ENCODE measurements around the gene WNK2. TPM values are rescaled to one million over a fixed set of nuclear protein-coding genes. Genes with fewer than 3 reads are reported as not detected.
A peak's percentile ranks its signal among the peaks of the same experiment; 100 is the strongest.

The WNK2 gene
- total and polyA plus RNA-seq, 7 experiments from 2014 or later = 0.32 to 0.83 (median 0.46) TPM; not detected in 3

DNA sequence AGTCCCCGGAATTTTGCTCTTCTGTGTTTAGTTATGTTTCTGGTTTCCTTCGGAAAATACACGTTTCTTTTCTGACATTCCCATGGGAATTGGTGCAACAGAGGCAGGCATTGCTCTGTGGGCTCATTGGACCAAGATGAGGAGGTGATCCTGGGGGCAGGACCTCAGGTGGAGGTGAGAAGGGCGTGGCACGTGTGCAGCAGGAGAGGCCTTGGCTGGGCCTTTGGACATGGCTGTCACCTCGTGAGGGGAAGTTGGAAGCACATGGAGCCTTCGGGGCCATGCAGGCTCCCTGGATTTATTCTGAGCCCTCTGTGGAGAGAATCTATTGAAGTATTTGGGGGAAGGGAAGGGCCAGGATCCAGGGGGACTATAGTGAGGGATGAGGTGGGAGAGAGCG lies 44.5 kb downstream of the WNK2 start:
- no peak for ATAC-seq
- Mint-ChIP-seq H3K4me1 (peaks cover 0 to 10% (median 6%) of the 10 kb centered on the region in 7 donors), H3K4me3 (no peak overlapping the region), H3K27me3 (peaks cover 4 to 42% (median 11%) of the 10 kb centered on the region in 5 donors), H3K9me3 (no peaks in the 10 kb centered on the region), H3K27ac (no peak overlapping the region), H3K36me3 (no peaks in the 10 kb centered on the region)
- Histone ChIP-seq H3K4me3 (ENCODE audit: low read length) (no peak overlapping the region), H3K27ac (ENCODE audit: low read depth, low read length) (no peak overlapping the region), H3K9me3 (ENCODE audit: control insufficient read depth in 2 of 3, low read length in 3 of 3) (no peaks in the 10 kb centered on the region), H3K36me3 (ENCODE audit: control insufficient read depth in 2 of 3, insufficient read depth in 3 of 3, low read length in 3 of 3) (no peaks in the 10 kb centered on the region), H3K27me3 (ENCODE audit: control insufficient read depth in 2 of 2, insufficient read depth in 2 of 2, low read length in 2 of 2) (no peaks in the 10 kb centered on the region), H3K4me1 (ENCODE audit: control insufficient read depth in 2 of 2, insufficient read depth in 2 of 2, low read length in 2 of 2) (no peaks in the 10 kb centered on the region)
- CTCF ChIA-PET = no interaction called here
- DNase-seq = no peak
- intact Hi-C loops (cut with micrococcal nuclease) = no loop called here
- POLR2A ChIA-PET = no interaction called here

- Mint-ChIP-seq H3K36me3 (no peaks in the 10 kb centered on the region), H3K27ac (no peak overlapping the region)
- POLR2A ChIA-PET = no interaction called here
Measured at GRCh38 chr9:93229636-93230035, 45.7 kb downstream of the WNK2 start.

GRCh38 chr9:93230185-93230584 lies 46.2 kb downstream of the WNK2 start:
- no peak overlapping the region for H3K27ac Mint-ChIP-seq

More at GRCh38 chr9:93229636-93230035, 45.7 kb downstream of the WNK2 start:
- H3K36me3 ChIP-seq (ENCODE audit: control insufficient read depth in 2 of 3, insufficient read depth in 3 of 3, low read length in 3 of 3) = no peaks in the 10 kb centered on the region
- intact Hi-C loops (cut with micrococcal nuclease) = no loop called here
- Mint-ChIP-seq H3K27me3 (peaks cover 4 to 42% (median 11%) of the 10 kb centered on the region in 5 donors), H3K4me3 (no peak overlapping the region), H3K4me1 (peaks cover 0 to 10% (median 6%) of the 10 kb centered on the region in 7 donors), H3K9me3 (no peaks in the 10 kb centered on the region)
- DNase-seq (no peak), ATAC-seq (no peak)
- no peak overlapping the region for H3K4me3 ChIP-seq (ENCODE audit: low read length)
- no peak overlapping the region for H3K27ac ChIP-seq (ENCODE audit: low read depth, low read length)
- no peaks in the 10 kb centered on the region for H3K9me3 ChIP-seq (ENCODE audit: control insufficient read depth in 2 of 3, low read length in 3 of 3)
- no peaks in the 10 kb centered on the region for H3K4me1 ChIP-seq (ENCODE audit: control insufficient read depth in 2 of 2, insufficient read depth in 2 of 2, low read length in 2 of 2)
- CTCF ChIA-PET = no interaction called here
- no peaks in the 10 kb centered on the region for H3K27me3 ChIP-seq (ENCODE audit: control insufficient read depth in 2 of 2, insufficient read depth in 2 of 2, low read length in 2 of 2)

DNA sequence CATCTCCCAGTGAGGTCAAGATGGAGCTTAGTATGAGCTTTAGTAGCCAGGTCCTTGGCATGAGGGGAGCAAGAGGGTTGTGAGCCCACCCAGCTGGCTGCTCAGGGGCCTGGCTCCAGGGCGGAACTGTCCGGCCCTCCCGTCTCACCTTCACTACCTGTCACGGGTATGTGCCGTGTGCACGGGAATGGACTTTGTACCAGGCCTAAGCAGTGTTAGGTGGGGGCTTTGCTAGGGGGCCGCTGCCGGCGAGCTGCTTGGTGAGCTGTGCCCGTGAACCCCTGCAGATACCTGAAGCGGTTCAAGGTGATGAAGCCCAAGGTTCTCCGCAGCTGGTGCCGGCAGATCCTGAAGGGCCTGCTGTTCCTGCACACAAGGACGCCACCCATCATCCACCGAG lies 46.7 kb downstream of the WNK2 start:
- peaks cover 4 to 42% (median 11%) of the 10 kb centered on the region in 5 donors for H3K27me3 Mint-ChIP-seq
- no peaks in the 10 kb centered on the region for H3K27me3 ChIP-seq (ENCODE audit: control insufficient read depth in 2 of 2, insufficient read depth in 2 of 2, low read length in 2 of 2)

More at GRCh38 chr9:93230185-93230584, 46.2 kb downstream of the WNK2 start:
- POLR2A ChIA-PET = no interaction called here
- CTCF ChIA-PET = no interaction called here
- H3K9me3 ChIP-seq (ENCODE audit: control insufficient read depth in 2 of 3, low read length in 3 of 3) = no peaks in the 10 kb centered on the region
- peaks cover 0 to 9% (median 6%) of the 10 kb centered on the region in 7 donors for H3K4me1 Mint-ChIP-seq
- intact Hi-C loops (cut with micrococcal nuclease) = no loop called here
- peaks cover 4 to 42% (median 11%) of the 10 kb centered on the region in 5 donors for H3K27me3 Mint-ChIP-seq
- ATAC-seq (no peak), DNase-seq (no peak)
- H3K4me3 ChIP-seq (ENCODE audit: low read length) = no peak overlapping the region
- no peaks in the 10 kb centered on the region for H3K27me3 ChIP-seq (ENCODE audit: control insufficient read depth in 2 of 2, insufficient read depth in 2 of 2, low read length in 2 of 2)
- no peak overlapping the region for H3K4me3 Mint-ChIP-seq
- no peaks in the 10 kb centered on the region for H3K36me3 Mint-ChIP-seq
- no peaks in the 10 kb centered on the region for H3K9me3 Mint-ChIP-seq
- H3K36me3 ChIP-seq (ENCODE audit: control insufficient read depth in 2 of 3, insufficient read depth in 3 of 3, low read length in 3 of 3) = no peaks in the 10 kb centered on the region
- H3K27ac ChIP-seq (ENCODE audit: low read depth, low read length) = no peak overlapping the region
- H3K4me1 ChIP-seq (ENCODE audit: control insufficient read depth in 2 of 2, insufficient read depth in 2 of 2, low read length in 2 of 2) = no peaks in the 10 kb centered on the region

DNA sequence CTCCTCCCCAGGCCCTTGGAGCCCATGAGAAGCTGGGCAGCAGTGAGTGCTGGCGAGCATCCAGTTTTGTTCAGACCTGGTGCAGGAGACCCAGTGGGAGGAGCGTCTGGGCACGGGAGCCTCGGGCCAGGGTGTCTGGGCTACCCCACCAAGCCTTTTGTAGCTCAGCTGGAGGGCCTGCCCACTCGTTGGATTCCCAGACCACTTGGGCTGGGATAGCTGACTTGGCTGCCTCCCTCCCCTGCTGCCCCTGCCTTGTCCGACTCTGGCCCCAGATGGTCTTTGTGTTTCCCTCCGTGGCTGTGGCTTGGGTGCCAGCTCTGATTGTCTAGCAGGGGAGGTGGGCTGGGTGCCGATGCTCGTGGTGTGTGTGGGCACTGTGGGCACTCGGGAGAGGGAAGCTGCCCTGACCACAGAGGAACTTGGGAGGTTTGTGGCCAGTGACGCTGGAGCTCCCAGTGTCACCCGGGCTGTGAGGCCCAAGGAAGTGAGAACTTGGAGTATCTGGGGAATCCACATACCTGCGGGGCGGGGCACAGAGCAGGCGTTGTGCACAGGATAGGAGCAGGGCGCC lies 47.3 kb downstream of the WNK2 start:
- H3K4me1 Mint-ChIP-seq = peaks cover 0 to 6% (median 2%) of the 10 kb centered on the region in 7 donors
- H3K4me3 Mint-ChIP-seq = no peak overlapping the region
- DNase-seq (no peak), ATAC-seq (peak; percentile 59)
- no peaks in the 10 kb centered on the region for H3K36me3 Mint-ChIP-seq
- intact Hi-C loops (cut with micrococcal nuclease) = no loop called here
- ChIA-PET POLR2A (no interaction called here), CTCF (no interaction called here)
- Histone ChIP-seq H3K27me3 (ENCODE audit: control insufficient read depth in 2 of 2, insufficient read depth in 2 of 2, low read length in 2 of 2) (no peaks in the 10 kb centered on the region), H3K27ac (ENCODE audit: low read depth, low read length) (no peak overlapping the region), H3K9me3 (ENCODE audit: control insufficient read depth in 2 of 3, low read length in 3 of 3) (no peaks in the 10 kb centered on the region), H3K4me1 (ENCODE audit: control insufficient read depth in 2 of 2, insufficient read depth in 2 of 2, low read length in 2 of 2) (no peaks in the 10 kb centered on the region), H3K36me3 (ENCODE audit: control insufficient read depth in 2 of 3, insufficient read depth in 3 of 3, low read length in 3 of 3) (no peaks in the 10 kb centered on the region), H3K4me3 (ENCODE audit: low read length) (no peak overlapping the region)
- H3K27ac Mint-ChIP-seq = no peak overlapping the region
- H3K9me3 Mint-ChIP-seq = no peaks in the 10 kb centered on the region
- peaks cover 4 to 40% (median 11%) of the 10 kb centered on the region in 5 donors for H3K27me3 Mint-ChIP-seq

More for the DNA sequence above, 46.7 kb downstream of the WNK2 start:
- no peaks in the 10 kb centered on the region for H3K36me3 ChIP-seq (ENCODE audit: control insufficient read depth in 2 of 3, insufficient read depth in 3 of 3, low read length in 3 of 3)
- DNase-seq (no peak), ATAC-seq (no peak)
- H3K36me3 Mint-ChIP-seq = no peaks in the 10 kb centered on the region
- intact Hi-C loops (cut with micrococcal nuclease) = no loop called here
- no peaks in the 10 kb centered on the region for H3K4me1 ChIP-seq (ENCODE audit: control insufficient read depth in 2 of 2, insufficient read depth in 2 of 2, low read length in 2 of 2)
- H3K4me3 Mint-ChIP-seq = no peak overlapping the region
- CTCF ChIA-PET = no interaction called here
- POLR2A ChIA-PET = no interaction called here
- peaks cover 0 to 6% (median 4%) of the 10 kb centered on the region in 7 donors for H3K4me1 Mint-ChIP-seq
- H3K27ac ChIP-seq (ENCODE audit: low read depth, low read length) = no peak overlapping the region
- H3K27ac Mint-ChIP-seq = no peak overlapping the region
- H3K9me3 ChIP-seq (ENCODE audit: control insufficient read depth in 2 of 3, low read length in 3 of 3) = no peaks in the 10 kb centered on the region
- no peak overlapping the region for H3K4me3 ChIP-seq (ENCODE audit: low read length)
- H3K9me3 Mint-ChIP-seq = no peaks in the 10 kb centered on the region

DNA sequence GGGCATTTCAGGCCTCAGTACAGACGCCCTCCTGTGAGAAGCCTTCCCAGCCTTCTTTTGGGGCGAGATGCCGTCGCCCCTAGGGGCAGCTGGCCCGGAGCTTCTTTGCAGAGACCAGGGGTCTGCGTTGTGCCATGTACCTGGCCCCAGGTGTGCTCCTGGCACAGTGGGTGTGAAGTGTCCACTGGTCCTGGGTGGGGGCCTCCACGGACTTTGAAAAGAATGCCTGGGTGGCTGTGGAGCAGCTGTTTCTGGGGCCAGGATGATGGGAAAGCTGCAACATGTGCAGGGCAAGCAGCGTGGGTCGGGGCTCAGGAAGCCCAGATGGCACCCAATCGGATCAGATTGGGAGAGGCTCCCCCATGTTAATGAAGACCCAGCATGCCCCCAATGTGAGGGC lies 47.8 kb downstream of the WNK2 start:
- ATAC-seq (no peak), DNase-seq (no peak)
- H3K27me3 Mint-ChIP-seq = peaks cover 4 to 38% (median 11%) of the 10 kb centered on the region in 5 donors
- no peak overlapping the region for H3K27ac Mint-ChIP-seq
- Histone ChIP-seq H3K4me1 (ENCODE audit: control insufficient read depth in 2 of 2, insufficient read depth in 2 of 2, low read length in 2 of 2) (peaks cover 0 to 4% of the 10 kb centered on the region in 2 donors), H3K9me3 (ENCODE audit: control insufficient read depth in 2 of 3, low read length in 3 of 3) (no peaks in the 10 kb centered on the region), H3K36me3 (ENCODE audit: control insufficient read depth in 2 of 3, insufficient read depth in 3 of 3, low read length in 3 of 3) (no peaks in the 10 kb centered on the region), H3K27ac (ENCODE audit: low read depth, low read length) (no peak overlapping the region), H3K4me3 (ENCODE audit: low read length) (no peak overlapping the region), H3K27me3 (ENCODE audit: control insufficient read depth in 2 of 2, insufficient read depth in 2 of 2, low read length in 2 of 2) (no peaks in the 10 kb centered on the region)
- H3K9me3 Mint-ChIP-seq = peaks cover 0 to under 1% (median 0%) of the 10 kb centered on the region in 11 donors
- H3K36me3 Mint-ChIP-seq = peaks cover 0 to under 1% (median 0%) of the 10 kb centered on the region in 5 donors
- ChIA-PET CTCF (no interaction called here), POLR2A (no interaction called here)
- H3K4me1 Mint-ChIP-seq = peaks cover 0 to 6% (median 0%) of the 10 kb centered on the region in 7 donors
- intact Hi-C loops (cut with micrococcal nuclease) = no loop called here
- H3K4me3 Mint-ChIP-seq = no peak overlapping the region

DNA sequence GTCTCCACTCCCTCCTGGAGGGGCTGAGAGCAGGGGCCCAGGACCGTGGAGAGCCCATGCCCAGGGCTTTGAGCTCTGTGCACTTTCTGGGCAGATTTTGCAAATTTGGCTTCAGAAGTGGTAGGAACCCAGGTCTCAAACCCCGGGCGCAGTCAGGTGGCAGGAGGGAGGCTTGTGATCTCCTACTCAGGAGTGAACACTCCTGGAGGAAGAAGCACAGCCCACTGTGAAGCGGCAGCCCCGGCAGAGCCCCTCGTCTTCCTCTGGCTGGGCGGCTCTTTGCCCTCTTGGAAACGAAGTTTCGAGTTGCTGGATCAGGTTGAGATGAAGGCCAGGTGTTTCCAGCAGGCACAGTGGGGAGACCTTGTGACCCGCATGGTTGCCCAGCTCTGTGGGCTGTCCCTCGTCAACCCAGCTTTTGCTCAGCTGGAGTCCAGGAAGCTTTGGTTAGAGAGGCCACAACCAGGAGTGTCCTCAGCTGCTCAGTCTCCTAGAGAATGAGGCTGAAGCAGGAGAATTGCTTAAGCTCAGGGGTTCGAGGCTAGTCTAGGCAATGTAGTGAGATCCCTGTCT lies 48.5 kb downstream of the WNK2 start:
- no peak for ATAC-seq
- Histone ChIP-seq H3K9me3 (ENCODE audit: control insufficient read depth in 2 of 3, low read length in 3 of 3) (peaks cover 0 to 6% (median 0%) of the 10 kb centered on the region in 3 experiments), H3K27me3 (ENCODE audit: control insufficient read depth in 2 of 2, insufficient read depth in 2 of 2, low read length in 2 of 2) (no peaks in the 10 kb centered on the region), H3K4me3 (ENCODE audit: low read length) (no peak overlapping the region), H3K36me3 (ENCODE audit: control insufficient read depth in 2 of 3, insufficient read depth in 3 of 3, low read length in 3 of 3) (no peaks in the 10 kb centered on the region), H3K27ac (ENCODE audit: low read depth, low read length) (no peak overlapping the region), H3K4me1 (ENCODE audit: control insufficient read depth in 2 of 2, insufficient read depth in 2 of 2, low read length in 2 of 2) (peaks cover 0 to 11% of the 10 kb centered on the region in 2 donors)
- DNase-seq = no peak
- peaks cover 0 to 8% (median 5%) of the 10 kb centered on the region in 11 donors for H3K9me3 Mint-ChIP-seq
- intact Hi-C loops (cut with micrococcal nuclease) = no loop called here
- no peak overlapping the region for H3K27ac Mint-ChIP-seq
- peaks cover 0 to 11% (median 4%) of the 10 kb centered on the region in 7 donors for H3K4me1 Mint-ChIP-seq
- CTCF ChIA-PET = no interaction called here
- POLR2A ChIA-PET = interaction anchor here (0.7 kb wide), 1 partner anchor 408 kb away, joined by 4 read pairs; no protein-coding TSS in a partner anchor
- H3K36me3 Mint-ChIP-seq = peaks cover 0 to 8% (median 4%) of the 10 kb centered on the region in 5 donors
- peaks cover 4 to 37% (median 11%) of the 10 kb centered on the region in 5 donors for H3K27me3 Mint-ChIP-seq
- no peak overlapping the region for H3K4me3 Mint-ChIP-seq

All from naive thymus-derived CD4-positive, alpha-beta T cell (primary cell).